A549 (cell line): ENCODE measurements around the gene GTF2H1.

ENCODE experiments used
- CHD4 ChIP-seq: fragments of 200-600 bp; sonication (generic); IDR thresholded peaks from 2 replicates; pipeline ENCODE4 v1.6.1; 2016; ENCODE audit warnings: antibody characterized with exemption, mild to moderate bottlenecking, borderline replicate concordance
- CTCF ChIP-seq: fragments of >200 bp; sonication (Bioruptor Twin); formaldehyde crosslinking; IDR thresholded peaks from 3 replicates; pipeline ENCODE4 v1.5.1; 2016
- HOXB5 ChIP-seq: fragments of 250-450 bp; sonication (Bioruptor Pico); IDR thresholded peaks from 2 replicates; pipeline ENCODE4 v1.5.0; 2020; ENCODE audit warnings: mild to moderate bottlenecking, moderate library complexity
- MAX ChIP-seq: IDR thresholded peaks from 2 replicates; pipeline ENCODE4 v1.6.1; 2012
- PBX3 ChIP-seq: IDR thresholded peaks from 2 replicates; pipeline ENCODE4 v1.6.1; 2012
- POLR2A ChIP-seq: IDR thresholded peaks from 2 replicates; pipeline ENCODE4 v1.6.1; 2012; ENCODE audit warnings: mild to moderate bottlenecking, low read length
- RAD21 ChIP-seq, 2 experiments: fragments of >200 bp in 1 of 2; sonication (Bioruptor Twin) in 1 of 2; formaldehyde crosslinking in 1 of 2; IDR thresholded peaks in 1 of 2; conservative IDR thresholded peaks in 1 of 2; 2 replicates in 1 of 2; 3 replicates in 1 of 2; pipeline ENCODE4 v1.6.1; 2012 to 2018; ENCODE audit warnings: inconsistent platforms in 1 of 2
- REST ChIP-seq: fragments of 200-600 bp; sonication (generic); IDR thresholded peaks from 2 replicates; pipeline ENCODE4 v1.6.1; 2016; ENCODE audit warnings: antibody characterized with exemption, mild to moderate bottlenecking, moderate library complexity
- RFX5 ChIP-seq: fragments of 450-650 bp; IDR thresholded peaks from 2 replicates; pipeline ENCODE4 v1.7.1; 2014; ENCODE audit warnings: antibody characterized with exemption, mild to moderate bottlenecking, moderate library complexity

- TF ChIP-seq CTCF = no peak
- no peak for TF ChIP-seq HOXB5 (CRISPR knock-in tag)
- TF ChIP-seq POLR2A = no peak
- no peak for TF ChIP-seq RAD21 (conservative IDR thresholded peaks at IDR 0.05 in 1 of 2, IDR thresholded peaks at IDR 0.05 in 1 of 2)
- TF ChIP-seq MAX = no peak
- no peak for TF ChIP-seq PBX3
- TF ChIP-seq CHD4 = no peak
- TF ChIP-seq RFX5 = no peak
- TF ChIP-seq REST = no peak
These were observed 17.6 kb upstream of the GTF2H1 start for GRCh38 chr11:18304745-18305144.
